Measurements from ENCODE around the gene ATXN3L. TPM values are rescaled to one million over a fixed set of nuclear protein-coding genes. Genes with fewer than 3 reads are reported as not detected.

ATXN3L gene
- total RNA-seq, 1 donor from 2014 or later = not detected

DNA sequence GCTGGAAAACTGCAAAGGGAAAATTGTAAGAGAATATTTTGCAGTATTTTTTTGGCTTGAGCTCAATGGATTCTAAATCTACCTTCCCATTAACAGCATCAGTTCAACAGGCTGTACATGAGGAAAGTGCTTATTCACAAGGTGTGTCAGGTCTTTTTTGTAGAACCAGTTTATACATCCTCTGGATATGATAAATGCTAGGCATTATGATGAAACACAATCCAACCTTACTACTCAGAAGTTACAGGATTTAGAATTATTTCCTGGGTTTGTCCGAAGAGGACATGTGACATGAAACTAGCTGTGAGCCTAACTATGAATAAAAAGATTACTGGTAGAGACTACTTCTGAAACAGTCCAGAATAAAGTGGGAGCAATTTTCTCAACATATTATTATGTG, 49.5 kb downstream of the ATXN3L start:
- Histone ChIP-seq H3K4me3 (ENCODE audit: low read depth, low read length) (no peak overlapping the region), H3K36me3 (ENCODE audit: control insufficient read depth, insufficient read depth, low read length) (no peaks in the 10 kb centered on the region), H3K27me3 (ENCODE audit: control insufficient read depth, insufficient read depth, low read length) (no peaks in the 10 kb centered on the region)
- no peak for DNase-seq (ENCODE audit: low read depth)
- TF ChIP-seq, protein P1, sequence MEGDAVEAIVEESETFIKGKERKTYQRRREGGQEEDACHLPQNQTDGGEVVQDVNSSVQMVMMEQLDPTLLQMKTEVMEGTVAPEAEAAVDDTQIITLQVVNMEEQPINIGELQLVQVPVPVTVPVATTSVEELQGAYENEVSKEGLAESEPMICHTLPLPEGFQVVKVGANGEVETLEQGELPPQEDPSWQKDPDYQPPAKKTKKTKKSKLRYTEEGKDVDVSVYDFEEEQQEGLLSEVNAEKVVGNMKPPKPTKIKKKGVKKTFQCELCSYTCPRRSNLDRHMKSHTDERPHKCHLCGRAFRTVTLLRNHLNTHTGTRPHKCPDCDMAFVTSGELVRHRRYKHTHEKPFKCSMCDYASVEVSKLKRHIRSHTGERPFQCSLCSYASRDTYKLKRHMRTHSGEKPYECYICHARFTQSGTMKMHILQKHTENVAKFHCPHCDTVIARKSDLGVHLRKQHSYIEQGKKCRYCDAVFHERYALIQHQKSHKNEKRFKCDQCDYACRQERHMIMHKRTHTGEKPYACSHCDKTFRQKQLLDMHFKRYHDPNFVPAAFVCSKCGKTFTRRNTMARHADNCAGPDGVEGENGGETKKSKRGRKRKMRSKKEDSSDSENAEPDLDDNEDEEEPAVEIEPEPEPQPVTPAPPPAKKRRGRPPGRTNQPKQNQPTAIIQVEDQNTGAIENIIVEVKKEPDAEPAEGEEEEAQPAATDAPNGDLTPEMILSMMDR (IDR thresholded peaks at IDR 0.05; ENCODE audit: insufficient read depth, low read length, poor library complexity, severe bottlenecking) = no peak

DNA sequence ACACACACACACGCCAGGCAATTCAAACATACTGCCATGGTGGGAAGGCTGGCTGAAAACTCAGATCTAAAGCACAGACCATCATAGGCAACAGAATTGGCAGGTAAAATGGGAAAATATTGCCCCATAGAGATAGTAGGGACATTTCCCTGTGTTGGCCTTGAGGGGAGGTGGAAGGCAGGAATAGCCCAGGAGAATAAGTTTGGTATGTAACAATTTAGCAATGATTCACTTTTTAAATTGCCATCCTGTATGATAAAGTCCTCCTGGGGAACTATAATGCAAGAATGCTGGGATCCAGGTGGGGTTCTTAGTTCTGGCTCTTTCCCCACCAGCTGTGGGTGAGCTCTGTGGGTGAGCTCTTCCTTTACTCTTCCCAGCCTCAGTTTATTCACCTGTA, 51.0 kb downstream of the ATXN3L start:
- TF ChIP-seq, protein P1 (IDR thresholded peaks at IDR 0.05; ENCODE audit: insufficient read depth, low read length, poor library complexity, severe bottlenecking) = no peak
- Histone ChIP-seq H3K4me3 (ENCODE audit: low read depth, low read length) (no peak overlapping the region), H3K27me3 (ENCODE audit: control insufficient read depth, insufficient read depth, low read length) (no peaks in the 10 kb centered on the region), H3K36me3 (ENCODE audit: control insufficient read depth, insufficient read depth, low read length) (no peaks in the 10 kb centered on the region)
- DNase-seq (ENCODE audit: low read depth) = no peak

Other genes starting within 250 kb of the ATXN3L start
- gene EGFL6, start 249.5 kb upstream of the ATXN3L start, total RNA-seq = 1.4 and 2.3 TPM in 2 replicates

Data from kidney epithelial cell (primary cell).